ENCODE measurements around the gene RALGDS. TPM values are rescaled to one million over a fixed set of nuclear protein-coding genes. Genes with fewer than 3 reads are reported as not detected.

Gene RALGDS
- total RNA-seq, 4 donors from 2014 or later, result 53.4 to 71.1 (median 55.3) TPM

DNA sequence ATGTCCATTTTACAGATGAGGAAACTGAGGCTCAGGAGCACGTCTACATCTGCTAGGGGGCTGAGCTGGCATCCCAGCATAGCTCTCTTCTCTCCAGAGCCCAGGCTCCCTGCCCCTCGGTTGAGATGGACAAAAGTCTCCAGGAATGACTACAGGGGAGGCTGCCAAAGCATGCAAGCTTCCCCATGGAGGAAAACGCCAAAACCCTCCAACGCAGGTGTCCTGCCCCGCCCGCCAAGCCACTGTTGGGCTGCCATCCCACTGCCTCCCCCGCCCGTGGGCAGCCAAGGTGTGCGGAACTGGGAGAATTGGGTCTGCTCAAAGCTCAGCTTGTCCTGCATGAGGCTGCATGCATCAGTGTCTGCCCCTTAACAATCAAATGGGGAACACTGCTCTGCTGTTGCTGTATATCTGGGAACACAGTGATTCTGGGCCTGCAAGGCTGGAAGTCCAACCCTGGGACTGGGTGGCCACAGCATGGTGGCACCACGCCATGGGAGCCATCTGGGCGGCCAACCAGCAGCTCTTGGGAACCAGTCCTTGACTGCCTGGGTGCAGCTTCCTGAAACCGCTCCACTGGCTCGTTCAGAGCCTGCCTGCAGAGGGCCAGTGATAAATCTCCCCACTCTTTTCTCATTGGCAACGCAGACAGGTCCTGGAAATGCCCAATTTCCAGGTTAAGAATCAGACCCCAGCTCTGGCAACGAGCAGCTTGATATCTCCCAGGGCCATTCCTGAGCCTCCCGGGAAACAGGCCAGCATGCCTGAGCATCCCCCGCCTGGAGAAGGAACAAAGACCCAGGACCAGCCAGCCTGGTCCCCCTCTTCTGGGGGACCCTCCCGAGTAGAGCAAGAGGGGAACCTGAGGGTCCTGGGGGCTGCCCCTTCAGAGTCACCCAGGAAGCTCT, 3.5 kb downstream of the RALGDS start:
- Histone ChIP-seq H3K36me3 (peaks cover 0 to 9% (median 0%) of the 10 kb centered on the region in 3 donors), H3K27me3 (no peaks in the 10 kb centered on the region), H3K27ac (peak overlapping the region; percentile 94 to 97 (median 95)), H3K4me1 (peaks cover 87 to 97% (median 91%) of the 10 kb centered on the region in 3 donors), H3K9me3 (no peaks in the 10 kb centered on the region), H3K4me3 (no peak overlapping the region)
- DNase-seq, result no peak
- WGBS, 2 donors, result 34 to 40% methylated on average over 4 to 10 of the region's 18 CpGs
- intact Hi-C loops (cut with DNase I), result no loop called here
- TF ChIP-seq, protein P1, sequence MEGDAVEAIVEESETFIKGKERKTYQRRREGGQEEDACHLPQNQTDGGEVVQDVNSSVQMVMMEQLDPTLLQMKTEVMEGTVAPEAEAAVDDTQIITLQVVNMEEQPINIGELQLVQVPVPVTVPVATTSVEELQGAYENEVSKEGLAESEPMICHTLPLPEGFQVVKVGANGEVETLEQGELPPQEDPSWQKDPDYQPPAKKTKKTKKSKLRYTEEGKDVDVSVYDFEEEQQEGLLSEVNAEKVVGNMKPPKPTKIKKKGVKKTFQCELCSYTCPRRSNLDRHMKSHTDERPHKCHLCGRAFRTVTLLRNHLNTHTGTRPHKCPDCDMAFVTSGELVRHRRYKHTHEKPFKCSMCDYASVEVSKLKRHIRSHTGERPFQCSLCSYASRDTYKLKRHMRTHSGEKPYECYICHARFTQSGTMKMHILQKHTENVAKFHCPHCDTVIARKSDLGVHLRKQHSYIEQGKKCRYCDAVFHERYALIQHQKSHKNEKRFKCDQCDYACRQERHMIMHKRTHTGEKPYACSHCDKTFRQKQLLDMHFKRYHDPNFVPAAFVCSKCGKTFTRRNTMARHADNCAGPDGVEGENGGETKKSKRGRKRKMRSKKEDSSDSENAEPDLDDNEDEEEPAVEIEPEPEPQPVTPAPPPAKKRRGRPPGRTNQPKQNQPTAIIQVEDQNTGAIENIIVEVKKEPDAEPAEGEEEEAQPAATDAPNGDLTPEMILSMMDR (IDR thresholded peaks at IDR 0.05), result no peak
- TF ChIP-seq POLR2A (IDR thresholded peaks at IDR 0.05), result no peak

DNA sequence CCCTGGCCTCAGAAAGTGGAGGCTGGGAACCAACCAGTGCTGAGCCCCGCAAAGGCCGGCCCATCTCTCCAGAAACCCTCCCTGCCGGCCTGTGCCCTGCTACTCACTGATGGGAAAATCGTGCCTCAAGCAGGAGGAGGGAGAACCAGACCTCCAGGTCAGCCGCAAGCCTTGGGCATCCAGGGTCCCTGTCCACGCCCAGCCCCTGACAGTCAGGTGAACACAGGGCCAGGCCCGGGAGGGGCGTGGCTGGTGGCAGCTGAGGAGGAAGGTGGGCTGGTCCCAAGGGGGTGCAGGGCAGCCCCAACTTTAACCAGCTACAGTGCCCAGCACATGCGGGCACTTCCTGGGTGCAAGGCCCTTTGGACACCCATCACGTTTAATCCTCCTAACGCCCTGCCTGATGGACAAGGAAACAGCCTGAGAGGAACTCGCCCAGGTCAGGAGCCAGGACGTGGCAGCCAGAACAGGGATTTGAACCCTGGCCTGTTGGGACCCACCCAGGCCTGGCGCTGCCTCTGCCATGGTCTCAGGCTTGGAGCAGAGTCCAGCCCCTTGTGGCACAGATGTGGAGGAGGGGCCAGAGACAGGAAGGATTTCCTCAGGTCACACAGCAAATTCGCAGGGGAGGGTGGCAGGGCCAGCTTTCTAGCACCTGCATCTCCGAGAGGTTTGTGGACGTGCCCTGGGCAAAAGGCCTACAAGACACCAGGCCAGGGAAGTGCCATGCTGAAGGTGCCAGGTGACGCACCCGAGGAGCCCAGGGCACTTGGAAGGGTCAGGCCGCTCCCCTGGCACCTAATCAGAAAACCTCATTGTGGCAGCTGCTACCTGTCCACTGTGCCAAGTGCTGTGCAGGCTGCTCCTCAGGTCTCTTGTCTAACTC, 4.5 kb downstream of the RALGDS start:
- H3K27me3 ChIP-seq, result no peaks in the 10 kb centered on the region
- H3K4me3 ChIP-seq, result peak overlapping the region in 1 of 4 donors; percentile 9
- TF ChIP-seq, protein P1 (IDR thresholded peaks at IDR 0.05), result no peak
- no peak for TF ChIP-seq POLR2A (IDR thresholded peaks at IDR 0.05)
- 31 to 80% methylated on average over 3 to 8 of the region's 20 CpGs for WGBS, 2 donors
- no peaks in the 10 kb centered on the region for H3K9me3 ChIP-seq
- intact Hi-C loops (cut with DNase I), result no loop called here
- no peak for DNase-seq
- peaks cover 0 to 18% (median 0%) of the 10 kb centered on the region in 3 donors for H3K36me3 ChIP-seq
- peak overlapping the region; percentile 94 to 97 (median 95) for H3K27ac ChIP-seq
- H3K4me1 ChIP-seq, result peaks cover 84 to 95% (median 88%) of the 10 kb centered on the region in 3 donors

DNA sequence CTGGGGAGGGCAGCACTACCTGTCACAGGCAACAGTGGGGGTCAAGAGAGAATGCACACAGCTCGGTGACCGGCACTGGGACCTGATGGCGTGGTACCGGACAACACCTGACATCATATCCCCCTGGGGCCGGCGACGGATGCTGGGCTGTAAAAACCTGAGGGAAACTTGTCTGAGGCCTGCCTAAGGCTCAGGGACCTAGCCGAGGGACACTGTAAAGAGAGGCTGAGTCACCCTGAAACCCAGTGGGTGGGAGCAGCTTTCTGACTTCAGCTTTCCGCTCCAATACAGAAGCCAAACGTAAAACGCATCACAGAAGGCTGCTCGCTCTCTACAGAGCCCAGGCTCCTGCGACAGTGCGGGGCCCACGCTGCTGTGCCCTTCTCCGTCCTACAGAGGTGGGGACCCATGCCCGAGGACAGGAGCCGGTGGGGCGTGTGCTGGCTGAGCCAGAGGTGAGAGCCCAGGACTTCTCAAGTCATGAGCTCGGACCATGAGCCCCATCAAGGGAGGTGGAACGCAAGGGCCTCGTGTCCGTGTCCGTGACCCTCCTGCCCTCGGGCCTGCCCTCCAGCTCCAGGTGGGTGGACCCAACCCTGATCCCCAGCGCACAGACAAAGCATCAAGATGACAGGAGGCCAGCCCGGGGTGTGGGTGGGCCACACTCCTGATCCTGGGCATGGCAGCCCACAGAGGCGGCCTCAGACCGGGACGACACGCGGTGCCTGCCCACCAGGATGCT, 5.3 kb downstream of the RALGDS start:
- Histone ChIP-seq H3K9me3 (no peaks in the 10 kb centered on the region), H3K4me1 (peaks cover 84 to 90% (median 85%) of the 10 kb centered on the region in 3 donors), H3K27me3 (no peaks in the 10 kb centered on the region), H3K27ac (peak overlapping the region; percentile 94 to 97 (median 95)), H3K4me3 (peak overlapping the region in 1 of 4 donors; percentile 9), H3K36me3 (peaks cover 0 to 26% (median 0%) of the 10 kb centered on the region in 3 donors)
- no peak for DNase-seq
- intact Hi-C loops (cut with DNase I), result no loop called here
- 20 to 60% methylated on average over 3 to 6 of the region's 32 CpGs for whole genome bisulfite sequencing, 2 donors
- peak in 1 of 4 donors; percentile 62 for TF ChIP-seq POLR2A (IDR thresholded peaks at IDR 0.05)
- TF ChIP-seq, protein P1 (IDR thresholded peaks at IDR 0.05), result no peak

DNA sequence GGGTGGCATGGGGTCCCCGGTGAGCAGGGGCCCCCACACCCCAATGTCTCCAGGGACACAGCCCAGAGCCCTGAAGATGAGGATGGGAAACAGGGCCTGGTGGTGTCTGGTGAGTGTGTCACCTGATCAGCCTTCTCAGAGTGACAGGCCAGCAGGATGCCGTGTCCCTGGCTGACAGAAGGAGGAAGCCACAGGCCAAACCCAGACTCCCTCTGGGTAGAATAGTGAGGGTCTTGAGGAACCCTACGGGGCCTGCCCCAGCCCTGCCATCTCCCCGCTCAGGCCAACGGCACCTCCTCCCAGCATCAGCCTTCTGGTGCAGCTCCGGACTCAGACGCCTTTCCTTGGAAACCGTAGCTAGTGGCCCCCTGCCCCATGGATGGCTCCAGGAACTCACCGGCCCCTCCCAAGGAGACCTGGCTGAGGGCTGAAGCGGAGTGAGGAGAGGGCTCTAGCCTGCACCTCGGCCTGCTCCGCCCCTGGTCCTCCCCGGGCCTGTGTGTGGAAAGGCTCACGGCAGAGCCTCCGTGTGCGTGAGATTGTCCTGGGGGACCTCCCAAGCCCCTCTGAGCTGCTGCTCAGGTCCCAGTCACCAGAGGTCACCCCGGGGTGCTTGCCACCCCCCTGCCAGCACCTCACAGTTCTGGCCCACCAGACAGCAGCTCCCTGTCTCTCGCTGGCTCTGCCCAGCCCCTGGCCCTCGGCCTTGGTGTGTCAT, 6.0 kb downstream of the RALGDS start:
- peaks cover 2 to 33% (median 7%) of the 10 kb centered on the region in 3 donors for H3K36me3 ChIP-seq
- DNase-seq, result no peak
- TF ChIP-seq, protein P1 (IDR thresholded peaks at IDR 0.05), result no peak
- TF ChIP-seq POLR2A (IDR thresholded peaks at IDR 0.05), result no peak
- no peaks in the 10 kb centered on the region for H3K27me3 ChIP-seq
- intact Hi-C loops (cut with DNase I), result no loop called here
- peak overlapping the region in 1 of 4 donors; percentile 9 for H3K4me3 ChIP-seq
- H3K27ac ChIP-seq, result peak overlapping the region; percentile 55 to 97 (median 95)
- no peaks in the 10 kb centered on the region for H3K9me3 ChIP-seq
- WGBS, 2 donors, result 73% methylated on average over 4 of the region's 19 CpGs; no CpG with 5 or more reads in 1 of the 2 donors
- peaks cover 79 to 83% (median 81%) of the 10 kb centered on the region in 3 donors for H3K4me1 ChIP-seq

Data from esophagus squamous epithelium (tissue), 5 donors.